CD4-positive, alpha-beta T cell treated with Interleukin-4 for 4 hours (primary cell): ENCODE results near the gene BCAP31.

Experiments
- DNase-seq: peaks from one replicate; pipeline ENCODE4 v3.0.0-alpha.2; 2020

Gene BCAP31

GRCh38 chrX:153724252-153725038 lies at the start of gene BCAP31, which contains the start of gene ABCD1:
Gene BCAP31, minus strand, starts transcription at chrX:153724387. Its CDS starts 1,143 bp downstream, at chrX:153723244.
Gene ABCD1, plus strand, starts transcription at chrX:153724856. Its CDS starts 411 bp downstream, at chrX:153725267.
- DNase-seq: peak; percentile 87

- no peak for DNase-seq
These were observed 49.0 kb upstream of the BCAP31 start for GRCh38 chrX:153773218-153773611.

GRCh38 chrX:153772316-153773217 lies 48.4 kb upstream of the BCAP31 start:
- DNase-seq: no peak

- no peak for DNase-seq
These were observed 47.5 kb upstream of the BCAP31 start for GRCh38 chrX:153771415-153772315.

- no peak for DNase-seq
These were observed 46.6 kb upstream of the BCAP31 start for GRCh38 chrX:153770601-153771414.

GRCh38 chrX:153769865-153770600 lies 45.8 kb upstream of the BCAP31 start:
- no peak for DNase-seq

GRCh38 chrX:153769158-153769864 lies 45.1 kb upstream of the BCAP31 start:
- DNase-seq: no peak

GRCh38 chrX:153768311-153769157 lies 44.3 kb upstream of the BCAP31 start:
- no peak for DNase-seq

GRCh38 chrX:153767674-153768055 lies 43.5 kb upstream of the BCAP31 start:
- no peak for DNase-seq

GRCh38 chrX:153766871-153767673 lies 42.9 kb upstream of the BCAP31 start:
- no peak for DNase-seq

GRCh38 chrX:153766098-153766817 lies 42.1 kb upstream of the BCAP31 start:
- peak; percentile 3 for DNase-seq

GRCh38 chrX:153765138-153766079 lies 41.2 kb upstream of the BCAP31 start:
- DNase-seq: no peak

- DNase-seq: no peak
These were observed 40.6 kb upstream of the BCAP31 start for GRCh38 chrX:153764786-153765137.

GRCh38 chrX:153763989-153764755 lies 40.0 kb upstream of the BCAP31 start, which contains the start of gene PLXNB3:
Gene PLXNB3, plus strand, starts transcription at chrX:153764249. Its CDS starts 1,287 bp downstream, at chrX:153765536.
- DNase-seq: peak; percentile 58

GRCh38 chrX:153763298-153763932 lies 39.2 kb upstream of the BCAP31 start:
- DNase-seq: no peak
